Central memory CD8-positive, alpha-beta T cell (primary cell): ENCODE results near the gene RPL27A.

Experiments used
- ATAC-seq: fragments of 150-1000 bp; cut with Tn5 transposase; replicated peaks from 2 replicates; pipeline ENCODE4 v1.10.0; 2022; ENCODE audit warnings: mild to moderate bottlenecking, moderate FRiP score, moderate number of reproducible peaks; ENCODE audit not compliant: poor library complexity, severe bottlenecking; ENCODE audit errors: extremely low read depth
- DNase-seq, 2 donors: peaks; one replicate each; pipeline ENCODE4 v3.0.0; 2021; ENCODE audit warnings: low spot score in 2 of 2
- H3K27ac Mint-ChIP-seq: one replicate; pipeline ENCODE4 v1.8.0; 2022; ENCODE audit warnings: low read depth, mild to moderate bottlenecking, moderate library complexity, mixed read lengths
- H3K27me3 Mint-ChIP-seq: one replicate; pipeline ENCODE4 v1.8.0; 2022; ENCODE audit warnings: mixed read lengths
- H3K36me3 Mint-ChIP-seq: one replicate; pipeline ENCODE4 v1.8.0; 2022; ENCODE audit warnings: mild to moderate bottlenecking, moderate library complexity, mixed read lengths; ENCODE audit not compliant: insufficient read depth
- H3K4me1 Mint-ChIP-seq: one replicate; pipeline ENCODE4 v1.8.0; 2022; ENCODE audit warnings: mixed read lengths
- H3K4me3 Mint-ChIP-seq: one replicate; pipeline ENCODE4 v1.8.0; 2022; ENCODE audit warnings: mild to moderate bottlenecking, moderate library complexity, mixed read lengths
- H3K9me3 Mint-ChIP-seq: one replicate; pipeline ENCODE4 v1.8.0; 2022; ENCODE audit warnings: mixed read lengths

Gene RPL27A

DNA sequence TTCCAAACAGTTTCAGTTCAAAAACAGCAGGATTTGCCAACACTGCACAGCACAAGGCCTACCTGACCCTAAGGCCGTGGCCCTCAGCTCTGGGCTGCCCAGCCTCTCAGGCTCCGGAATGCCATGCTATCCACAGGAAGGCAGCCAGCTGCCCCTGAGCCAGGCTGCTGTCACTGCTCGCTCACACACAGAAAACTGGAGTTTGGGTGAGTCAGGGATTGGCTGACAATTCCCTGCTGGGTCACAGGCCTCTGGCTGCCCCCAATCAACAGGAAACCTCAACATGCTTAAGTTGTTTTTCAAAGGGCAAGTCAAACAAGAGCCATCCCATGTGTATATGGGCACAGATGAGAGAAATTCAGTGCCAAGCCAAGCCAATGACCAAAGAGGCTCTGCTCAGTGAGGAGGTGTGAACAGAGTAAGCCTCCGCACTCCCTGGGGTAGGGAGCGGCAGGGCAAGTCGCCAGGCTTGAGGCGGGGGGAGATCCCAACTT is 50.2 kb downstream of the RPL27A start:
- Mint-ChIP-seq H3K27me3 (peaks cover 19% of the 10 kb centered on the region), H3K27ac (no peak overlapping the region), H3K9me3 (no peaks in the 10 kb centered on the region), H3K4me1 (no peaks in the 10 kb centered on the region), H3K4me3 (no peak overlapping the region), H3K36me3 (no peaks in the 10 kb centered on the region)
- DNase-seq (no peak), ATAC-seq (no peak)

- ATAC-seq (no peak), DNase-seq (no peak)
- no peaks in the 10 kb centered on the region for H3K4me1 Mint-ChIP-seq
- H3K27me3 Mint-ChIP-seq = peaks cover 12% of the 10 kb centered on the region
- H3K27ac Mint-ChIP-seq = no peak overlapping the region
- no peak overlapping the region for H3K4me3 Mint-ChIP-seq
- no peaks in the 10 kb centered on the region for H3K36me3 Mint-ChIP-seq
- H3K9me3 Mint-ChIP-seq = no peaks in the 10 kb centered on the region
Observed at GRCh38 chr11:8733852-8734251, 51.3 kb downstream of the RPL27A start.

- no peak overlapping the region for H3K27ac Mint-ChIP-seq
- DNase-seq = no peak
- no peaks in the 10 kb centered on the region for H3K36me3 Mint-ChIP-seq
- no peaks in the 10 kb centered on the region for H3K4me1 Mint-ChIP-seq
- no peaks in the 10 kb centered on the region for H3K9me3 Mint-ChIP-seq
- H3K4me3 Mint-ChIP-seq = no peak overlapping the region
- ATAC-seq = no peak
- H3K27me3 Mint-ChIP-seq = peaks cover 9% of the 10 kb centered on the region
Observed at GRCh38 chr11:8735094-8735493, 52.5 kb downstream of the RPL27A start.

GRCh38 chr11:8739309-8739793 is 56.8 kb downstream of the RPL27A start:
- Mint-ChIP-seq H3K4me3 (no peak overlapping the region), H3K4me1 (no peaks in the 10 kb centered on the region), H3K36me3 (no peaks in the 10 kb centered on the region), H3K27ac (no peak overlapping the region), H3K9me3 (no peaks in the 10 kb centered on the region), H3K27me3 (peaks cover 10% of the 10 kb centered on the region)
- DNase-seq (no peak), ATAC-seq (no peak)
